Right lobe of liver (tissue), 6 donors: ENCODE results near the gene PCNX4. TPM values are rescaled to one million over a fixed set of nuclear protein-coding genes. Genes with fewer than 3 reads are reported as not detected.

Experiments used
- ATAC-seq, 4 donors: fragments of 200-7000 bp; cut with Tn5 transposase; one replicate each; pipeline ENCODE4 v1.9.1; 2020; ENCODE audit warnings: mild to moderate bottlenecking in 4 of 4, moderate library complexity in 4 of 4
- DNase-seq, 3 donors: peaks; one replicate each; pipeline ENCODE4 v3.0.0-alpha.2; 2020
- H3K27ac ChIP-seq, 3 donors: fragments of 200-600 bp; one replicate each; pipeline ENCODE4 v1.8.0; 2022
- H3K27me3 ChIP-seq, 2 donors: fragments of 200-600 bp; one replicate each; pipeline ENCODE4 v1.8.0; 2022
- H3K36me3 ChIP-seq, 4 donors: fragments of 200-600 bp; sonication (generic) in 1 of 4; one replicate each; pipeline versions ENCODE4 v1.5.1 to v1.8.0; 2017 to 2022; ENCODE audit warnings: control low read depth in 1 of 4
- H3K4me1 ChIP-seq, 4 donors: fragments of 200-600 bp; sonication (generic) in 1 of 4; one replicate each; pipeline versions ENCODE4 v1.5.1 to v1.8.0; 2017 to 2022; ENCODE audit warnings: control low read depth in 1 of 4
- H3K4me3 ChIP-seq, 3 donors: fragments of 200-600 bp; one replicate each; pipeline ENCODE4 v1.8.0; 2022
- H3K9me3 ChIP-seq, 4 donors: fragments of 200-600 bp; sonication (generic) in 1 of 4; one replicate each; pipeline versions ENCODE4 v1.5.1 to v1.8.0; 2017 to 2022; ENCODE audit warnings: control low read depth in 1 of 4
- CTCF ChIP-seq, 4 donors: fragments of 200-600 bp in 3 of 4; fragments of 450-650 bp in 1 of 4; IDR thresholded peaks; one replicate each; pipeline versions ENCODE4 v1.5.1 to v1.8.0; 2016 to 2022; ENCODE audit warnings: antibody characterized with exemption in 4 of 4, mild to moderate bottlenecking in 2 of 4
- POLR2A ChIP-seq: fragments of 450-650 bp; IDR thresholded peaks from one replicate; pipeline ENCODE4 v1.6.1; 2017; ENCODE audit warnings: antibody characterized with exemption, mild to moderate bottlenecking
- WGBS: methylation state at CpG from one replicate; pipeline ENCODE4 v1.1.6; 2018; ENCODE audit warnings: low coverage, low lambda C conversion rate; ENCODE audit not compliant: insufficient coverage; ENCODE audit errors: missing lambda C conversion rate; 5-methylcytosine and 5-hydroxymethylcytosine counted together
- intact Hi-C, 2 donors: fragments of 100-400 bp; cut with DNase I; formaldehyde crosslinking; loops; one replicate each; pipeline versions ENCODE4 v1.11.2 to v1.14.1; 2022
- total RNA-seq, 6 experiments: library from RNA; depleted of rRNA in 2 of 6; stranded (reverse); fragments of >200 nt in 2 of 6; fragmentation: NEBNext Ultra II Directional in 3 of 6; extraction: Animal tissue kit (Norgen Biotek cat#: 25700) in 3 of 6; gene quantifications; one replicate each; pipeline versions ENCODE4 v1.1.0 to v1.2.4, GENCODE V29; 2016 to 2023
- donor health status: DM: no; HTN: yes; CAD: no.
- donor health status: DM: no; HTN: no; CAD: no.
- donor health status: DM: no; HTN: no; CAD: no.
- donor health status: DM: no; HTN: yes; CAD: no.
- donor health status: DM: no; HTN: yes; CAD: no.

The PCNX4 gene
- total RNA-seq, 6 experiments from 2014 or later: 14.2 to 36.4 (median 17.8) TPM

DNA sequence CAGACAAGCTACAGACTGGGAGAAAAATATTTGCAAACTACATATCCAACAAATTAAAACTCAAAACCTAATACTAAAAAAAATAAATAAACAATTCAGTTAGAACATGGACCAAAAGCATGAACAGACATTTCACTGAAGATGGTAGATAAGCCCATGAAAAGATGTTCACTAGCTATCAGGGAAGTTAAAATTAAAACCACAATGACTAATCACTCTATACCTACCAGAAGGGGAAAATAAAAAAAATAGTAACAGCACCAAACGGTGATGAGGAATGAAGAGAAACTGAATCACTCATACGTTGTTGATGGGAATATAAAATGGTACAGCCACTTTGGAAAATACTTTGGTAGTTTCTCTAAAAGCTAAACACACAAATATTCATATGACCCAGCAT lies 104.6 kb downstream of the PCNX4 start:
- intact Hi-C loops: no loop called here
- Histone ChIP-seq H3K4me3 (no peak overlapping the region), H3K4me1 (no peaks in the 10 kb centered on the region), H3K36me3 (no peaks in the 10 kb centered on the region), H3K27ac (no peak overlapping the region), H3K9me3 (no peaks in the 10 kb centered on the region), H3K27me3 (no peaks in the 10 kb centered on the region)
- WGBS: 35% methylated on average over 2 of the region's 2 CpGs
- TF ChIP-seq CTCF (IDR thresholded peaks at IDR 0.05): no peak
- TF ChIP-seq POLR2A: no peak
- DNase-seq: no peak
- no peak for ATAC-seq

- intact Hi-C loops: no loop called here
- Histone ChIP-seq H3K4me1 (no peaks in the 10 kb centered on the region), H3K9me3 (no peaks in the 10 kb centered on the region), H3K27me3 (no peaks in the 10 kb centered on the region), H3K4me3 (no peak overlapping the region), H3K36me3 (no peaks in the 10 kb centered on the region), H3K27ac (no peak overlapping the region)
- no peak for DNase-seq
- TF ChIP-seq CTCF (IDR thresholded peaks at IDR 0.05) (no peak), POLR2A (no peak)
- no peak for ATAC-seq
- WGBS: no CpG with 5 or more reads among the region's 1 CpG
Measured at GRCh38 chr14:60197629-60198303, 106.0 kb downstream of the PCNX4 start.

GRCh38 chr14:60199321-60199720 lies 107.6 kb downstream of the PCNX4 start:
- TF ChIP-seq CTCF (IDR thresholded peaks at IDR 0.05) (no peak), POLR2A (no peak)
- H3K9me3 ChIP-seq: no peaks in the 10 kb centered on the region
- no peaks in the 10 kb centered on the region for H3K36me3 ChIP-seq
- no peak for DNase-seq
- intact Hi-C loops: no loop called here
- no peak overlapping the region for H3K27ac ChIP-seq
- ATAC-seq: no peak
- no peak overlapping the region for H3K4me3 ChIP-seq
- no peaks in the 10 kb centered on the region for H3K4me1 ChIP-seq
- H3K27me3 ChIP-seq: no peaks in the 10 kb centered on the region

DNA sequence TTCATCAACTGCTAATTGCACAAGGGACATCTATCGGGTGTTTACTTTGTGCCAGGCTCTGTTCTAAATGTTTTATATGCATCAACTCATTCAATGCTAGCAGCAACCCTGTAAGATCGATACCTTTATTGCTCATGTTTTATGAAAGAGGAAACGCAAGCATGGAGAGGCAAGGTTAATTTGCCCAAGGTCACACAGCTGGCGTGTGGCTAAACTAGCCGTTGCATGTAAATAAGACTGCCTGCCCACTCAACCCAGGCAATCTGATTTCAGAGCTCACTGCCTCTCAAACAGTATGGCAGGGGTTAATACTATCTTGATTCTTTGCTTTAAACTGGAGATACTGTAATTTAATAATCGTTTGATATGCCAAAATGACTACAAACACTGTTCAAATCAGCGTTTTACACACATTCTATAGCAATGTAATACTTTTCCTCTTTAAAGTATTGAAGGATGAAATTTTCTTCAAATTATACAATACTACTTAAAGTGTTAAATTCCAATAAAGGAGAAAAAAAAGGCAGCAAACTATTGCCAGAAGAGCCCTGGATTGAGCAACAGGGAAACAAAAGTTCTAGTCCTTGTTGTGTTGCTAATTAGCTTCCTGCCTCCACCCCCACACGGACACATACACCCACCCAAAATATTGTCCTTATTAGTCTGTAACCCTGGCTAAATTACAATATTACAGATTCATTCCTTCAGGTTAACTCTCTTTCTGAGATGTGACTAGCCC lies 112.5 kb downstream of the PCNX4 start:
- ATAC-seq (peak in 1 of 4 donors; percentile 45), DNase-seq (no peak)
- no peaks in the 10 kb centered on the region for H3K4me1 ChIP-seq
- no peaks in the 10 kb centered on the region for H3K36me3 ChIP-seq
- H3K27ac ChIP-seq: no peak overlapping the region
- no peaks in the 10 kb centered on the region for H3K9me3 ChIP-seq
- intact Hi-C loops: no loop called here
- whole genome bisulfite sequencing: 28% methylated on average over 8 of the region's 8 CpGs
- TF ChIP-seq POLR2A: no peak
- TF ChIP-seq CTCF (IDR thresholded peaks at IDR 0.05): no peak
- H3K4me3 ChIP-seq: no peak overlapping the region
- H3K27me3 ChIP-seq: no peaks in the 10 kb centered on the region
